Panc1 (cell line): Measurements from ENCODE around the gene SLC25A17. TPM values are rescaled to one million over a fixed set of nuclear protein-coding genes. Genes with fewer than 3 reads are reported as not detected.

Experiments
- ATAC-seq: fragments of 200-7000 bp; cut with Tn5 transposase; 2 replicates; pipeline ENCODE4 v1.9.1; 2020; ENCODE audit warnings: mild to moderate bottlenecking, moderate library complexity
- BruUV-seq: library from RNA; stranded (reverse); fragments of 400-500 nt; replicated peaks from 2 replicates; lab custom pipeline; 2021; lab: Mats Ljungman, UMichigan
- CTCF ChIA-PET: fragments of 300-600 bp; sonication (Branson Sonifier 250); formaldehyde crosslinking; loops from one replicate; lab custom pipeline; 2022; ENCODE audit warnings: antibody characterized with exemption; lab: Charles Lee
- POLR2A ChIA-PET: fragments of 300-600 bp; sonication (Branson Sonifier 250); formaldehyde crosslinking; loops from one replicate; lab custom pipeline; 2022; ENCODE audit warnings: antibody characterized with exemption; lab: Charles Lee
- DNase-seq: peaks from one replicate; pipeline ENCODE4 v3.0.0-alpha.2; 2010; ENCODE audit warnings: low read depth, low spot score
- H3K27ac ChIP-seq: 2 replicates; pipeline ENCODE4 v1.5.1; 2011; ENCODE audit warnings: mild to moderate bottlenecking, low read length, inconsistent platforms
- H3K27me3 ChIP-seq: fragments of 200-500 bp; sonication (Bioruptor generic); 2 replicates; pipeline ENCODE4 v1.6.0; 2014; ENCODE audit warnings: low read length, inconsistent platforms; ENCODE audit not compliant: control insufficient read depth, insufficient read depth
- H3K36me3 ChIP-seq: fragments of 200-500 bp; sonication (Bioruptor generic); 2 replicates; pipeline ENCODE4 v1.5.1; 2014; ENCODE audit warnings: inconsistent platforms, mild to moderate bottlenecking, low read length, moderate library complexity; ENCODE audit not compliant: control insufficient read depth, insufficient read depth
- H3K4me1 ChIP-seq: 2 replicates; pipeline ENCODE4 v1.5.1; 2011; ENCODE audit warnings: inconsistent platforms, mild to moderate bottlenecking, low read length, moderate library complexity; ENCODE audit not compliant: control insufficient read depth, insufficient read depth
- H3K4me3 ChIP-seq, 2 experiments: 2 replicates each; pipeline ENCODE4 v1.5.1; 2011 to 2012; ENCODE audit warnings: low read depth in 2 of 2, low read length in 2 of 2, mild to moderate bottlenecking in 2 of 2, inconsistent platforms in 1 of 2, moderate library complexity in 1 of 2
- H3K9me3 ChIP-seq: fragments of 200-500 bp; sonication (Bioruptor generic); 2 replicates; pipeline ENCODE4 v1.5.1; 2014; ENCODE audit warnings: low read depth, mild to moderate bottlenecking, inconsistent platforms, low read length, moderate library complexity; ENCODE audit not compliant: control insufficient read depth, insufficient read depth
- POLR2AphosphoS5 ChIP-seq: IDR thresholded peaks from 2 replicates; pipeline ENCODE4 v1.6.1; 2012; ENCODE audit warnings: mild to moderate bottlenecking, low read depth, low read length, moderate library complexity
- SIN3A ChIP-seq: IDR thresholded peaks from 2 replicates; pipeline ENCODE4 v1.6.1; 2012; ENCODE audit warnings: low read depth, mild to moderate bottlenecking, low read length, moderate library complexity, borderline replicate concordance; ENCODE audit not compliant: insufficient read depth
- TCF7L2 ChIP-seq: IDR thresholded peaks from 2 replicates; pipeline ENCODE4 v1.6.1; 2011; ENCODE audit warnings: mild to moderate bottlenecking, low read depth, low read length, inconsistent platforms
- in situ Hi-C: cut with HindIII; loops from 2 replicates; pipeline ENCODE4 v1.10.0; 2016; ENCODE audit warnings: low sequenced_read_pairs, low pct_unique_long_range_greater_than_20kb
- intact Hi-C: fragments of 100-400 bp; cut with micrococcal nuclease; formaldehyde crosslinking; loops from one replicate; pipeline ENCODE4 v1.10.0; 2022; ENCODE audit not compliant: unreplicated experiment
- total RNA-seq: library from RNA; stranded (reverse); gene quantifications from one replicate; pipeline ENCODE4 v1.2.1, GENCODE V29; 2021; ENCODE audit not compliant: unreplicated experiment
- TF ChIP-seq, protein P1 (sequence below), 2 experiments: IDR thresholded peaks; 2 replicates each; pipeline ENCODE4 v1.6.1; 2011 to 2012; ENCODE audit warnings: low read depth in 2 of 2, control low read depth in 1 of 2, low read length in 1 of 2, mild to moderate bottlenecking in 1 of 2, moderate library complexity in 1 of 2; ENCODE audit not compliant: insufficient read depth in 1 of 2
- TF ChIP-seq, protein P2 (sequence below): fragments of 450-650 bp; IDR thresholded peaks from 2 replicates; pipeline ENCODE4 v1.5.1; 2017; ENCODE audit warnings: mild to moderate bottlenecking

Gene SLC25A17
- total RNA-seq, 1 experiment from 2014 or later: 28.9 TPM

GRCh38 chr22:40862013-40862412, 42.9 kb upstream of the SLC25A17 start, which contains the start of gene DNAJB7:
DNAJB7 (minus strand) TSS chr22:40862113; CDS start chr22:40861994, 119 bp downstream.
- POLR2A ChIA-PET: no interaction called here
- H3K27me3 ChIP-seq: no peaks in the 10 kb centered on the region
- no peak within 1 kb of the TSS for H3K4me3 ChIP-seq
- no peaks in the 10 kb centered on the region; the same call in 1 of the 2 replicates for H3K36me3 ChIP-seq
- no peak for DNase-seq
- TF ChIP-seq TCF7L2: no peak
- TF ChIP-seq, protein P1, sequence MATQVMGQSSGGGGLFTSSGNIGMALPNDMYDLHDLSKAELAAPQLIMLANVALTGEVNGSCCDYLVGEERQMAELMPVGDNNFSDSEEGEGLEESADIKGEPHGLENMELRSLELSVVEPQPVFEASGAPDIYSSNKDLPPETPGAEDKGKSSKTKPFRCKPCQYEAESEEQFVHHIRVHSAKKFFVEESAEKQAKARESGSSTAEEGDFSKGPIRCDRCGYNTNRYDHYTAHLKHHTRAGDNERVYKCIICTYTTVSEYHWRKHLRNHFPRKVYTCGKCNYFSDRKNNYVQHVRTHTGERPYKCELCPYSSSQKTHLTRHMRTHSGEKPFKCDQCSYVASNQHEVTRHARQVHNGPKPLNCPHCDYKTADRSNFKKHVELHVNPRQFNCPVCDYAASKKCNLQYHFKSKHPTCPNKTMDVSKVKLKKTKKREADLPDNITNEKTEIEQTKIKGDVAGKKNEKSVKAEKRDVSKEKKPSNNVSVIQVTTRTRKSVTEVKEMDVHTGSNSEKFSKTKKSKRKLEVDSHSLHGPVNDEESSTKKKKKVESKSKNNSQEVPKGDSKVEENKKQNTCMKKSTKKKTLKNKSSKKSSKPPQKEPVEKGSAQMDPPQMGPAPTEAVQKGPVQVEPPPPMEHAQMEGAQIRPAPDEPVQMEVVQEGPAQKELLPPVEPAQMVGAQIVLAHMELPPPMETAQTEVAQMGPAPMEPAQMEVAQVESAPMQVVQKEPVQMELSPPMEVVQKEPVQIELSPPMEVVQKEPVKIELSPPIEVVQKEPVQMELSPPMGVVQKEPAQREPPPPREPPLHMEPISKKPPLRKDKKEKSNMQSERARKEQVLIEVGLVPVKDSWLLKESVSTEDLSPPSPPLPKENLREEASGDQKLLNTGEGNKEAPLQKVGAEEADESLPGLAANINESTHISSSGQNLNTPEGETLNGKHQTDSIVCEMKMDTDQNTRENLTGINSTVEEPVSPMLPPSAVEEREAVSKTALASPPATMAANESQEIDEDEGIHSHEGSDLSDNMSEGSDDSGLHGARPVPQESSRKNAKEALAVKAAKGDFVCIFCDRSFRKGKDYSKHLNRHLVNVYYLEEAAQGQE (IDR thresholded peaks at IDR 0.05; ENCODE audit: insufficient read depth in 1 of 2, low read depth in 2 of 2, low read length in 1 of 2): no peak
- TF ChIP-seq POLR2AphosphoS5: no peak
- no peak for TF ChIP-seq SIN3A
- TF ChIP-seq, protein P2, sequence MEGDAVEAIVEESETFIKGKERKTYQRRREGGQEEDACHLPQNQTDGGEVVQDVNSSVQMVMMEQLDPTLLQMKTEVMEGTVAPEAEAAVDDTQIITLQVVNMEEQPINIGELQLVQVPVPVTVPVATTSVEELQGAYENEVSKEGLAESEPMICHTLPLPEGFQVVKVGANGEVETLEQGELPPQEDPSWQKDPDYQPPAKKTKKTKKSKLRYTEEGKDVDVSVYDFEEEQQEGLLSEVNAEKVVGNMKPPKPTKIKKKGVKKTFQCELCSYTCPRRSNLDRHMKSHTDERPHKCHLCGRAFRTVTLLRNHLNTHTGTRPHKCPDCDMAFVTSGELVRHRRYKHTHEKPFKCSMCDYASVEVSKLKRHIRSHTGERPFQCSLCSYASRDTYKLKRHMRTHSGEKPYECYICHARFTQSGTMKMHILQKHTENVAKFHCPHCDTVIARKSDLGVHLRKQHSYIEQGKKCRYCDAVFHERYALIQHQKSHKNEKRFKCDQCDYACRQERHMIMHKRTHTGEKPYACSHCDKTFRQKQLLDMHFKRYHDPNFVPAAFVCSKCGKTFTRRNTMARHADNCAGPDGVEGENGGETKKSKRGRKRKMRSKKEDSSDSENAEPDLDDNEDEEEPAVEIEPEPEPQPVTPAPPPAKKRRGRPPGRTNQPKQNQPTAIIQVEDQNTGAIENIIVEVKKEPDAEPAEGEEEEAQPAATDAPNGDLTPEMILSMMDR: no peak
- intact Hi-C loops (no loop called here), in situ Hi-C loops (no loop called here)
- BruUV-seq: no TSS peak
- H3K27ac ChIP-seq: no peak within 1 kb of the TSS
- CTCF ChIA-PET: no interaction called here
- peaks cover 6% of the 10 kb centered on the region for H3K4me1 ChIP-seq
- no peaks in the 10 kb centered on the region for H3K9me3 ChIP-seq
- ATAC-seq: no peak

- intact Hi-C loops: no loop called here
- Histone ChIP-seq H3K4me3 (peak overlapping the region; percentile 66 to 84), H3K27me3 (no peaks in the 10 kb centered on the region), H3K36me3 (peaks cover 7% of the 10 kb centered on the region), H3K27ac (peak overlapping the region; percentile 86), H3K9me3 (no peaks in the 10 kb centered on the region), H3K4me1 (peaks cover 27% of the 10 kb centered on the region)
- CTCF ChIA-PET: no interaction called here
- POLR2A ChIA-PET: interaction anchor here (0.6 to 0.8 kb wide), 3 partner anchors 9 to 161 kb away, joined by 3 to 8 read pairs (median 3); no protein-coding TSS in a partner anchor
- DNase-seq (no peak), ATAC-seq (peak; percentile 19)
- in situ Hi-C loops: no loop called here
- TF ChIP-seq, protein P2: no peak
- TF ChIP-seq POLR2AphosphoS5: no peak
- TF ChIP-seq, protein P1 (IDR thresholded peaks at IDR 0.05; ENCODE audit: insufficient read depth in 1 of 2, low read depth in 2 of 2, low read length in 1 of 2): no peak
- TF ChIP-seq TCF7L2: no peak
- no peak for TF ChIP-seq SIN3A
- TSS peak; percentile 65 for BruUV-seq
Observed at GRCh38 chr22:40857309-40857855, 38.2 kb upstream of the SLC25A17 start.
